Fibroblast of mammary gland (primary cell): ENCODE measurements around the gene GPR4.

ENCODE experiments used
- DNase-seq: peaks from one replicate; pipeline ENCODE4 v3.0.0-alpha.2; 2010; ENCODE audit warnings: low read depth
- H3K4me3 ChIP-seq: 2 replicates; pipeline ENCODE4 v1.5.1; 2011; ENCODE audit warnings: low read depth, mild to moderate bottlenecking, low read length, moderate library complexity; ENCODE audit not compliant: control insufficient read depth
- TF ChIP-seq, protein P1 (sequence below): conservative IDR thresholded peaks from 2 replicates; pipeline ENCODE4 v1.5.1; 2011; ENCODE audit warnings: low read depth, low read length, inconsistent platforms; ENCODE audit not compliant: control insufficient read depth, insufficient read depth

GPR4 gene

DNA sequence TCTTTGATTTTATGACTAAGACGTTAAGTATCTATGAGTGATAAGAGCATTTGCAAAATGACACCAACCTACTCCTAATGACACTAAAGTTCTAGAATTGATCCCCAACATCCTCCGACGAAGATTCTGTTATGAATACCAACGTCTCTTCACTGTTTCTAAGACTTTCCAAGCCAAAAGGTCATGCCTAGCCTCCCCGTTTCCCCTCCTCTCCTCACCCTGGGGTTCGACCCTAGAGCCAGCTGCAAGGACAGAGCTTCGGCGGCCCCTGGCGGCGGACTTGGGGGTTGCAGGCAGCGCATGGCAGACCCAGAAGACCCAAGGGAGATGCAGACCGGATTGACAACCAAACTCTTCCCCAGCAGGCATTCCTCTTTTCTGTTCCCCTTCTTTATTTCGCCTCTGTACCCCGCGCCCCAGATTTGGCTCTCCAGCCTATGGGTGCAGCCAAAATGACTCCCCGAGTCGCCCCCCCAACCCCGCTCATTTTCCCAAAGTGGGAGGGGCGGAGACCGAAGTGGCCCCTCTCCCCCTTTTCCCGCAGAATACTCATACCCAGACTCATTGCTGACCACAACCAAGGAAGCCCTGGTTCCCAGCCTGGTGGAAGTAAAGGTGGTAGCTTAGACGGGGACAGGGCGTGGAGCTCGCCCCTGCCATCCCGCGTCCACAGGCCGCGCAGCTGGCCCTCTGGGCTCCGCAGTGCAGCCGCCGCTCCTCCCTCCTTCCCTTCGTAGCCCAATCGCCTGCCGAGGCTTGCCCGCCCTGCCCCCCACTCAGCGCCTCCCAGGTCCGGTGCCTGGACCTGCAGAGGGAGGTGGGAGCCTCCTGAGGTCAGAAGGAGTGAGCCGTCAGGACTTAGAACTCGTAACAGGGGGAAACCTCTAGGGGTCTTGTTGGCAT is 41.3 kb upstream of the GPR4 start:
- peak; percentile 69 for DNase-seq
- no peak overlapping the region for H3K4me3 ChIP-seq
- TF ChIP-seq, protein P1, sequence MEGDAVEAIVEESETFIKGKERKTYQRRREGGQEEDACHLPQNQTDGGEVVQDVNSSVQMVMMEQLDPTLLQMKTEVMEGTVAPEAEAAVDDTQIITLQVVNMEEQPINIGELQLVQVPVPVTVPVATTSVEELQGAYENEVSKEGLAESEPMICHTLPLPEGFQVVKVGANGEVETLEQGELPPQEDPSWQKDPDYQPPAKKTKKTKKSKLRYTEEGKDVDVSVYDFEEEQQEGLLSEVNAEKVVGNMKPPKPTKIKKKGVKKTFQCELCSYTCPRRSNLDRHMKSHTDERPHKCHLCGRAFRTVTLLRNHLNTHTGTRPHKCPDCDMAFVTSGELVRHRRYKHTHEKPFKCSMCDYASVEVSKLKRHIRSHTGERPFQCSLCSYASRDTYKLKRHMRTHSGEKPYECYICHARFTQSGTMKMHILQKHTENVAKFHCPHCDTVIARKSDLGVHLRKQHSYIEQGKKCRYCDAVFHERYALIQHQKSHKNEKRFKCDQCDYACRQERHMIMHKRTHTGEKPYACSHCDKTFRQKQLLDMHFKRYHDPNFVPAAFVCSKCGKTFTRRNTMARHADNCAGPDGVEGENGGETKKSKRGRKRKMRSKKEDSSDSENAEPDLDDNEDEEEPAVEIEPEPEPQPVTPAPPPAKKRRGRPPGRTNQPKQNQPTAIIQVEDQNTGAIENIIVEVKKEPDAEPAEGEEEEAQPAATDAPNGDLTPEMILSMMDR, result peak; percentile 99

DNA sequence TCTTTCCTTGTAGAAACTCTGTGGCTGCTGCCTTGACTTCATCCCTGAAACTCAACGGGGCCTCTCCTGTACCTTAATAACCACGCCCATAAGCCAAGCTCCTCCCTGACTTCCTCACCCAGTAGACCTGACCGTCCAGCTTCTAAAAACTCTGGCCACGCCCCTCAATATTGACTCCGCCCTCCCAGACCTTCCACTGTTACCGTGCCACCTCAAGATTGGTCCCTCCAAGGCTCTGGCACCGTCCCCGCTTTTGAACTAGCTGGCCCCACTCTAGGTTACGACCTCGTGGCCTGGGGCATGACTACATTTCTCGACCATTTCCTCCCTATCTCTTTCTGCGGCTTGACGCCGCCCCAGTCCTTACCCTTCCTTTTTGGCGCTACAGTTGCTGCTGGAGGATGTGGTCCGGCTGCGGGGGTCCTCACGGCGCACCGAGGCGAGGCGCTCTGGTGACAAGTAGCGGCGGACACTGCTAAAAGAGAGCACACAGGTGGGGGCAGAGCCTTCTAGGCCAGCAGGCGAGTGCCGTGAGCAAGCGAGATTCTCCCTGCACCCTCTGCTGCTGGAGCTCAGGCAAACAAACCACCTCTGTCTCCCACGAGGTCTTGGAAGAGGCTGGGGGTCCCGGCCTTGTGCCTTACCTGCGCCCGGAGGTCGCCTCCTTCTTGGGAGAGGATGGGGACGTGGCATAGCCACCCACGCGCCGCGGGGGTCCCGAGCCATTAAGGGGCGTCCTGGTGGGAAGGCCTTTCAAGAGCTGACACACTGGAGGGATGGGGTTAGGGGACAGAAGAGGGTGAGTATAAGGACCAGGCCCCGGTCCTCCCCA is 39.5 kb upstream of the GPR4 start:
- H3K4me3 ChIP-seq, result peak overlapping the region; percentile 28
- DNase-seq, result peak; percentile 68
- TF ChIP-seq, protein P1, result no peak

GRCh38 chr19:45640849-45641273 is 38.8 kb upstream of the GPR4 start:
- DNase-seq, result no peak
- TF ChIP-seq, protein P1, result no peak
- no peak overlapping the region for H3K4me3 ChIP-seq

DNA sequence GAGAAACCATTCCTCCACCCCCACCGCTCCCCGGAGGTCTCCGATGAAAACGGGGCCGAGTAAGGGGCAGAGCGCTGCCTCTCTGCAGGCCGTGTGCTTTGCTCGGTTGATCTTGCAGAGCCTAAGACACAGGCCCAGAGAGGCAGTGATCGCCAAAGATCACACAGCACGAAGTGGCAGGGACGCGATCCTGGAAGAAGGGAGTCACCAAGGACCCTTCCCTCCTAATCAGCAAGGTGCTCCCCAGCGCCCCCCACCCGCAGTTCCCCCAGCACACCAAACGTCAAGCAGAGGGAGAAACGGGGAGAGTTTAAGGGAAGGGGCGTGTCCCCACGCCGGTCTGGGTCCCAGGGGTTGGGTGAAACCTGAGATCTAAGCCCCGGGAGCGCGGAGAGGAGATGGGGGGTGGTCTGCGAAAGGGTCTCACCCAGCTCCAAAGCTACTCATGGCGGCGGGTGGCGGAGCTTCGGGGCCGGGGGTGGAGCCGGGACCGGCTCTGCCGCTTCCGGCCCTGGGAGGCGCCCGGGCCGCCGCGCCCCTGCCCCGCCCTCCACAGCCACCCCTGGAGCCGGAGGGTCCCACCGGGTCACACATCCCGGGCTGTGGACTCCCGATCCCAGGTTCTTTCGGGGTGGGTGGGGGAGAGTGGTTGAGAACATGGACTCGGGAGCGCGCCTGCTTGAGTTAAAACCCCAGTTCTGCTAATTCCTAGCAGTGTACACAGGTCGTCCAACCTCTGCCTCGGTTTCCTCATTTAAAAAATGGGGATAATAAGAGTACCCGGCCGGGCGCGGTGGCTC is 37.1 kb upstream of the GPR4 start, which contains the start of gene EML2:
Gene EML2, minus strand, starts transcription at position 468 of the 800 bp plus-strand sequence. Its CDS starts 21 bp downstream, at position 447.
- TF ChIP-seq, protein P1, result peak; percentile 26
- H3K4me3 ChIP-seq, result peak within 1 kb of the TSS; percentile 78
- no peak for DNase-seq

DNA sequence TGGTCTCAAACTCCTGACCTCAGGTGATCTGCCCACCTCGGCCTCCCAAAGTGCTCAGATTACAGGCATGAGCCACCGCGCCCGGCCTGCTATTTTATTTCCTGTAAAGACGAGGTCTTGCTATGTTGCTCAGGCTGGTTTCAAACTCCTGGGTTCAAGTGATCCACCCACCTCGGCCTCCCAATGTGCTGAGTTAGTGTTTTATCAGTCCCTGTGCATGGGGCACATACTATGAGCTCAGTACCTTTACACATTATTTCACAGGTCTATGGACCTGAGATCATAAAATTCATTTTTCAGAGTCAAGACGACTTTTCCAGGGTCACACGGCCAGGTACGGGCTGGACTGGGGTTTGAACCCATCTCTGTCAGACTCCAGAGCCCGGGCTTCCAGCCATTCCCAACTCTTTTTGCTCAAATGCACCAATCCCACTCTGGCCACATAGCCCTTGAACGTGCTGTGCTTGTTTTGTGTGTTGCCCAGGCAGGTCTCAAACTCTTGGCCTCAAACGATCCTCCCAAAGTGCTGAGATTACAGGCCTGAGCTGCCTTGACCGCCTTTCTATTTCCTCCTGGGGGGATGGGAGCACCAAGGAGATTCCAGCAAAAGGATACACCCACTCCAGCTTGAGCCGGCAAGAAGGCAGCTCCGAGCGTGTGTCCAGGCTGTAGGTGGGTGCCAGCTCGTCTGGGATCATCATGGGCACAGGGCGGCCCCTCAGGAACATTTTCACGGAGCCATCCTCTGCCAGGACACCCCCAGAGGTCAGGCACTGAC is 36.1 kb upstream of the GPR4 start:
- H3K4me3 ChIP-seq, result peak overlapping the region; percentile 78
- DNase-seq, result peak; percentile 27
- TF ChIP-seq, protein P1, result no peak

DNA sequence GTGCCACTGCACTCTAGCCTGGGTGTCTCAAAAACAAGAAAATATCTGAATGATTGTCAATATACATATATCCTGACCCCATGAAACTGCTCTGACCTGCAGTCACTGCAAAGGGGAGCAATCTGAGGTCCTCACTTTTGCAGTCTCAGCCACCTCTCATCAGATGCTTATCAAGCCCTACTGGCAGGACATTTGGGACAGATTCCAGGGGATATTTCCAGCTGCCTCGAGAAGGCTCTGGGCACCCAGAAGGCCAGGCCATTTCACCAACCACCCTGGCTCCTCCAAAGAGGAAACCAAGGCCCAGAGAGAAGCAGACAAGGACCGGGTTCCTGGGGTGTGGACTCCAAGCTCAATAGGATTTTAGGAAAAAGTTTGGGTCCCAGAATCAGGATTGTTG is 34.9 kb upstream of the GPR4 start:
- no peak for DNase-seq
- no peak overlapping the region for H3K4me3 ChIP-seq
- TF ChIP-seq, protein P1, result no peak
